Hepatocyte (in vitro differentiated cells): ENCODE measurements around the gene TUBGCP3. TPM values are rescaled to one million over a fixed set of nuclear protein-coding genes. Genes with fewer than 3 reads are reported as not detected.

Experiments
- DNase-seq: peaks from one replicate; pipeline ENCODE4 v3.0.0-alpha.2; 2016; ENCODE audit warnings: low spot score
- H2AFZ ChIP-seq: fragments of 200-600 bp; sonication (generic); 2 replicates; pipeline ENCODE4 v1.6.0; 2016; ENCODE audit warnings: antibody characterized with exemption, mild to moderate bottlenecking
- H3K27ac ChIP-seq: fragments of 200-600 bp; sonication (generic); 2 replicates; pipeline ENCODE4 v1.5.1; 2016; ENCODE audit warnings: mild to moderate bottlenecking
- H3K27me3 ChIP-seq: fragments of 200-600 bp; sonication (generic); 2 replicates; pipeline ENCODE4 v1.6.1; 2016
- H3K36me3 ChIP-seq: fragments of 200-600 bp; sonication (generic); replicated peaks from 2 replicates; pipeline ENCODE4 v1.5.1; 2016; ENCODE audit warnings: low read depth; ENCODE audit not compliant: insufficient read depth
- H3K4me1 ChIP-seq: fragments of 200-600 bp; sonication (generic); 2 replicates; pipeline ENCODE4 v1.5.1; 2016; ENCODE audit warnings: mild to moderate bottlenecking, moderate library complexity; ENCODE audit not compliant: insufficient read depth
- H3K4me2 ChIP-seq: fragments of 200-600 bp; sonication (generic); 2 replicates; pipeline ENCODE4 v1.6.0; 2016
- H3K4me3 ChIP-seq: fragments of 200-600 bp; sonication (generic); 2 replicates; pipeline ENCODE4 v1.5.1; 2016; ENCODE audit warnings: mild to moderate bottlenecking
- H3K79me2 ChIP-seq: fragments of 200-600 bp; sonication (generic); 2 replicates; pipeline ENCODE4 v1.6.0; 2017; ENCODE audit warnings: mild to moderate bottlenecking
- H3K9me2 ChIP-seq: fragments of 200-600 bp; sonication (generic); replicated peaks from 2 replicates; pipeline ENCODE4 v1.6.0; 2017; ENCODE audit warnings: mild to moderate bottlenecking; ENCODE audit not compliant: insufficient read depth
- H3K9me3 ChIP-seq: fragments of 200-600 bp; sonication (generic); 2 replicates; pipeline ENCODE4 v1.5.1; 2016; ENCODE audit warnings: low read depth, mild to moderate bottlenecking
- H4K20me1 ChIP-seq: fragments of 200-600 bp; sonication (generic); 2 replicates; pipeline ENCODE4 v1.6.0; 2016; ENCODE audit warnings: mild to moderate bottlenecking; ENCODE audit not compliant: insufficient read depth, poor library complexity, severe bottlenecking
- CTCF ChIP-seq: fragments of 200-600 bp; sonication (generic); IDR thresholded peaks from 2 replicates; pipeline ENCODE4 v1.5.1; 2016; ENCODE audit warnings: antibody characterized with exemption, mild to moderate bottlenecking; ENCODE audit not compliant: poor library complexity
- EZH2 ChIP-seq: fragments of 200-600 bp; sonication (generic); IDR thresholded peaks from 2 replicates; pipeline ENCODE4 v1.6.1; 2016; ENCODE audit warnings: antibody characterized with exemption, mild to moderate bottlenecking, borderline replicate concordance
- EZH2phosphoT487 ChIP-seq: fragments of 200-600 bp; sonication (generic); IDR thresholded peaks from one replicate; pipeline ENCODE4 v1.6.1; 2018; ENCODE audit warnings: antibody characterized with exemption, mild to moderate bottlenecking, low read depth, moderate library complexity; ENCODE audit not compliant: unreplicated experiment, severe bottlenecking
- WGBS: methylation state at CpG from one replicate; pipeline ENCODE4 v1.1.6; 2016; ENCODE audit warnings: low lambda C conversion rate; ENCODE audit errors: missing lambda C conversion rate; 5-methylcytosine and 5-hydroxymethylcytosine counted together
- polyA plus RNA-seq: library from polyadenylated mRNA; unstranded; fragments of >200 nt; fragmentation: Nextera tagmentation; extraction: Ambion mirVana; gene quantifications from 2 replicates; pipeline ENCODE4 v1.2.1, GENCODE V29; 2016
- total RNA-seq: library from RNA; depleted of rRNA; stranded (reverse); fragments of >200 nt; gene quantifications from 2 replicates; pipeline ENCODE4 v1.2.3, GENCODE V29; 2014

TUBGCP3 gene
- total and polyA plus RNA-seq, 2 experiments from 2014 or later, result 9.7 to 11.1 TPM

- no peaks in the 10 kb centered on the region for H3K79me2 ChIP-seq
- no peak overlapping the region for H2AFZ ChIP-seq
- H3K9me2 ChIP-seq, result no peaks in the 10 kb centered on the region
- no peaks in the 10 kb centered on the region for H3K36me3 ChIP-seq
- no peak overlapping the region for H3K4me3 ChIP-seq
- H3K9me3 ChIP-seq, result no peaks in the 10 kb centered on the region
- H3K27me3 ChIP-seq, result peaks cover 12% of the 10 kb centered on the region
- no peak overlapping the region for H3K4me2 ChIP-seq
- DNase-seq, result no peak
- WGBS, result 39% methylated on average over 29 of the region's 31 CpGs
- no peaks in the 10 kb centered on the region for H4K20me1 ChIP-seq
- no peaks in the 10 kb centered on the region for H3K4me1 ChIP-seq
- TF ChIP-seq CTCF (peak; percentile 40), EZH2phosphoT487 (no peak)
- no peak overlapping the region for H3K27ac ChIP-seq
Observed at GRCh38 chr13:112443191-112443994, 144.6 kb downstream of the TUBGCP3 start.

- no peak for DNase-seq
- Histone ChIP-seq H3K9me3 (no peaks in the 10 kb centered on the region), H3K4me2 (no peak overlapping the region), H3K36me3 (no peaks in the 10 kb centered on the region), H3K27me3 (peaks cover 12% of the 10 kb centered on the region), H3K79me2 (no peaks in the 10 kb centered on the region), H3K27ac (no peak overlapping the region), H3K9me2 (no peaks in the 10 kb centered on the region), H4K20me1 (no peaks in the 10 kb centered on the region), H3K4me3 (no peak overlapping the region), H2AFZ (no peak overlapping the region), H3K4me1 (no peaks in the 10 kb centered on the region)
- 75% methylated on average over 21 of the region's 21 CpGs for WGBS
- TF ChIP-seq EZH2phosphoT487, result no peak
- TF ChIP-seq EZH2, result no peak
- TF ChIP-seq CTCF, result no peak
Observed at GRCh38 chr13:112442483-112443090, 145.4 kb downstream of the TUBGCP3 start.

- no peak for DNase-seq
- Histone ChIP-seq H3K9me3 (no peaks in the 10 kb centered on the region), H3K4me1 (no peaks in the 10 kb centered on the region), H3K4me2 (no peak overlapping the region), H2AFZ (no peak overlapping the region), H4K20me1 (no peaks in the 10 kb centered on the region), H3K27me3 (peaks cover 12% of the 10 kb centered on the region), H3K9me2 (no peaks in the 10 kb centered on the region), H3K27ac (no peak overlapping the region), H3K79me2 (no peaks in the 10 kb centered on the region), H3K36me3 (no peaks in the 10 kb centered on the region), H3K4me3 (no peak overlapping the region)
- 89% methylated on average over 15 of the region's 19 CpGs for WGBS
- TF ChIP-seq EZH2phosphoT487 (no peak), CTCF (no peak), EZH2 (no peak)
Observed at GRCh38 chr13:112441779-112442310, 146.1 kb downstream of the TUBGCP3 start.
